ENCODE data around the gene CPA2. TPM values are rescaled to one million over a fixed set of nuclear protein-coding genes. Genes with fewer than 3 reads are reported as not detected.

CPA2 gene
- total RNA-seq, 6 donors from 2014 or later = 1.1 to 2.8 TPM; not detected in 4

- H3K36me3 ChIP-seq = no peaks in the 10 kb centered on the region
- H3K9me3 ChIP-seq = no peaks in the 10 kb centered on the region
- H3K27me3 ChIP-seq = no peaks in the 10 kb centered on the region
- H3K27ac ChIP-seq = no peak overlapping the region
- no peak for DNase-seq
- peak in 1 of 2 donors; percentile 43 for ATAC-seq (ENCODE audit: low FRiP score in 2 of 2)
- TF ChIP-seq POLR2AphosphoS5 (IDR thresholded peaks at IDR 0.05) = no peak
- no peak for TF ChIP-seq POLR2A (IDR thresholded peaks at IDR 0.05)
- TF ChIP-seq EP300 (IDR thresholded peaks at IDR 0.05) = no peak
- no peak for TF ChIP-seq CTCF (IDR thresholded peaks at IDR 0.05)
- H3K4me1 ChIP-seq = no peaks in the 10 kb centered on the region
- no peak overlapping the region for H3K4me3 ChIP-seq
- 74 to 91% methylated on average over 2 of the region's 2 CpGs for WGBS, 2 donors
Observed at GRCh38 chr7:130333832-130334231, 67.2 kb downstream of the CPA2 start.

- WGBS, 2 donors = 62 to 66% methylated on average over 6 of the region's 6 CpGs
- Histone ChIP-seq H3K4me3 (no peak overlapping the region), H3K9me3 (no peaks in the 10 kb centered on the region), H3K4me1 (no peaks in the 10 kb centered on the region), H3K36me3 (no peaks in the 10 kb centered on the region), H3K27me3 (no peaks in the 10 kb centered on the region), H3K27ac (no peak overlapping the region)
- TF ChIP-seq CTCF (IDR thresholded peaks at IDR 0.05) = no peak
- no peak for TF ChIP-seq POLR2A (IDR thresholded peaks at IDR 0.05)
- TF ChIP-seq POLR2AphosphoS5 (IDR thresholded peaks at IDR 0.05) = no peak
- TF ChIP-seq EP300 (IDR thresholded peaks at IDR 0.05) = no peak
- DNase-seq = no peak
- ATAC-seq (ENCODE audit: low FRiP score in 2 of 2) = peak in 1 of 2 donors; percentile 48
Observed at GRCh38 chr7:130334274-130334673, 67.6 kb downstream of the CPA2 start.

GRCh38 chr7:130337410-130337971 lies 70.8 kb downstream of the CPA2 start:
- Histone ChIP-seq H3K9me3 (no peaks in the 10 kb centered on the region), H3K4me3 (no peak overlapping the region), H3K27ac (no peak overlapping the region), H3K4me1 (no peaks in the 10 kb centered on the region), H3K36me3 (no peaks in the 10 kb centered on the region), H3K27me3 (no peaks in the 10 kb centered on the region)
- ATAC-seq (ENCODE audit: low FRiP score in 2 of 2) (peak in 1 of 2 donors; percentile 46), DNase-seq (no peak)
- WGBS, 2 donors = 75 to 80% methylated on average over 1 to 6 of the region's 6 CpGs
- no peak for TF ChIP-seq CTCF (IDR thresholded peaks at IDR 0.05)
- TF ChIP-seq EP300 (IDR thresholded peaks at IDR 0.05) = no peak
- TF ChIP-seq POLR2A (IDR thresholded peaks at IDR 0.05) = no peak
- no peak for TF ChIP-seq POLR2AphosphoS5 (IDR thresholded peaks at IDR 0.05)

GRCh38 chr7:130338233-130338632 lies 71.6 kb downstream of the CPA2 start:
- no peak overlapping the region for H3K4me3 ChIP-seq
- H3K9me3 ChIP-seq = no peaks in the 10 kb centered on the region
- no peak overlapping the region for H3K27ac ChIP-seq
- no peaks in the 10 kb centered on the region for H3K36me3 ChIP-seq
- no peaks in the 10 kb centered on the region for H3K27me3 ChIP-seq
- H3K4me1 ChIP-seq = no peaks in the 10 kb centered on the region
- no peak for TF ChIP-seq POLR2A (IDR thresholded peaks at IDR 0.05)
- no peak for TF ChIP-seq POLR2AphosphoS5 (IDR thresholded peaks at IDR 0.05)
- no peak for TF ChIP-seq CTCF (IDR thresholded peaks at IDR 0.05)
- TF ChIP-seq EP300 (IDR thresholded peaks at IDR 0.05) = no peak
- WGBS, 2 donors = 86 to 91% methylated on average over 3 of the region's 3 CpGs
- ATAC-seq (ENCODE audit: low FRiP score in 2 of 2) (no peak), DNase-seq (no peak)

Other genes starting within 250 kb of the CPA2 start
- 10 to 100 TPM in 3 of 6 donors, 1 to 10 TPM in 3; 6.4 to 15.1 (median 10.6) TPM for gene ZC3HC1, start 215.5 kb upstream of the CPA2 start, total RNA-seq
- 10 to 100 TPM in 5 of 6 donors, 1 to 10 TPM in 1; 8.8 to 33.9 (median 25.3) TPM for gene KLHDC10, start 196.3 kb upstream of the CPA2 start, total RNA-seq
- 10 to 100 TPM in 5 of 6 donors, 1 to 10 TPM in 1; 6.2 to 23.3 (median 14.7) TPM for gene TMEM209, start 61.5 kb upstream of the CPA2 start, total RNA-seq
- not detected for gene SSMEM1, start 59.0 kb upstream of the CPA2 start, total RNA-seq
- under 1 TPM in 2 of 6 donors, not detected in 4; 0.20 to 0.34 TPM for gene CPA4, start 26.3 kb downstream of the CPA2 start, total RNA-seq
- not detected for gene CPA5, start 78.0 kb downstream of the CPA2 start, total RNA-seq
- gene CPA1, start 113.6 kb downstream of the CPA2 start, total RNA-seq = 10 to 100 TPM in 2 of 6 donors, not detected in 4; 12.6 to 21.8 TPM
- 10 to 100 TPM in 1 of 6 donors, 1 to 10 TPM in 5; 4.3 to 11.5 (median 7.2) TPM for gene CEP41, start 174.2 kb downstream of the CPA2 start, total RNA-seq
- 10 to 100 TPM; 13.9 to 52.5 (median 17.8) TPM for gene MEST, start 225.2 kb downstream of the CPA2 start, total RNA-seq

All from upper lobe of left lung (tissue), 6 donors.